HCT116 (cell line): ENCODE measurements around the gene HAP1. TPM values are rescaled to one million over a fixed set of nuclear protein-coding genes. Genes with fewer than 3 reads are reported as not detected.

Source experiments
- ATAC-seq: fragments of 200-7000 bp; cut with Tn5 transposase; 2 replicates; pipeline ENCODE4 v1.9.1; 2020; ENCODE audit warnings: mild to moderate bottlenecking, moderate library complexity
- BruUV-seq: library from RNA; stranded (reverse); fragments of 400-500 nt; replicated peaks from 2 replicates; lab custom pipeline; 2021; lab: Mats Ljungman, UMichigan
- CTCF ChIA-PET: fragments of 300-600 bp; sonication (Branson Sonifier 250); formaldehyde crosslinking; loops from one replicate; lab custom pipeline; 2021; ENCODE audit warnings: antibody characterized with exemption; lab: Charles Lee
- POLR2A ChIA-PET: fragments of 300-600, 350-600 bp; sonication (Branson Sonifier 250); formaldehyde crosslinking; loops from one replicate; lab custom pipeline; 2021; ENCODE audit warnings: antibody characterized with exemption; lab: Charles Lee
- RAD21 ChIA-PET, 2 experiments: fragments of 300-600 bp; sonication (Branson Sonifier 250); formaldehyde crosslinking; loops; one replicate each; lab custom pipeline; 2023; ENCODE audit warnings: low total read pairs in 2 of 2; ENCODE audit not compliant: uncharacterized antibody in 2 of 2, unreplicated experiment in 2 of 2, low non-redundant PET in 1 of 2; lab: Charles Lee
- DNase-seq: peaks from one replicate; pipeline ENCODE4 v3.0.0-alpha.2; 2010; ENCODE audit warnings: low read depth, low spot score
- H2AFZ ChIP-seq: fragments of 200-600 bp; shearing (Covaris generic), sonication (generic); 2 replicates; pipeline ENCODE4 v1.6.1; 2017; ENCODE audit warnings: low read depth, mixed run types, mixed read lengths, antibody characterized with exemption, low read length; ENCODE audit not compliant: poor library complexity, severe bottlenecking
- H3K27ac ChIP-seq: 2 replicates; pipeline ENCODE4 v1.5.1; 2012; ENCODE audit warnings: low read depth, low read length
- H3K27me3 ChIP-seq: fragments of 200-600 bp; sonication (generic); 2 replicates; pipeline ENCODE4 v1.6.1; 2016; ENCODE audit warnings: mixed run types, low read length, mixed read lengths; ENCODE audit not compliant: insufficient read depth
- H3K36me3 ChIP-seq, 2 experiments: fragments of 200-500 bp in 1 of 2; fragments of 200-600 bp in 1 of 2; sonication (Bioruptor generic) in 1 of 2; sonication (generic) in 1 of 2; 2 replicates each; pipeline versions ENCODE4 v1.5.1 to v1.6.1; 2014 to 2016; ENCODE audit warnings: low read length in 2 of 2, inconsistent platforms in 1 of 2, mixed read lengths in 1 of 2, mixed run types in 1 of 2; ENCODE audit not compliant: insufficient read depth in 2 of 2, control insufficient read depth in 1 of 2
- H3K4me1 ChIP-seq, 2 experiments: fragments of 200-600 bp in 1 of 2; sonication (generic) in 1 of 2; 2 replicates each; pipeline versions ENCODE4 v1.5.1 to v1.6.1; 2012 to 2017; ENCODE audit warnings: low read length in 2 of 2, inconsistent platforms in 1 of 2, mild to moderate bottlenecking in 1 of 2, mixed read lengths in 1 of 2, mixed run types in 1 of 2, moderate library complexity in 1 of 2; ENCODE audit not compliant: insufficient read depth in 2 of 2, control insufficient read depth in 1 of 2
- H3K4me2 ChIP-seq: fragments of 200-600 bp; sonication (generic); 2 replicates; pipeline ENCODE4 v1.6.1; 2017; ENCODE audit warnings: mixed run types, low read length, mixed read lengths
- H3K4me3 ChIP-seq, 2 experiments: fragments of 200-600 bp in 1 of 2; sonication (generic) in 1 of 2; replicated peaks in 1 of 2; 2 replicates each; pipeline ENCODE4 v1.5.1; 2011 to 2016; ENCODE audit warnings: low read length in 2 of 2, control low read depth in 1 of 2, low read depth in 1 of 2, mild to moderate bottlenecking in 1 of 2, mixed read lengths in 1 of 2, mixed run types in 1 of 2
- H3K79me2 ChIP-seq: fragments of 200-600 bp; sonication (generic); 2 replicates; pipeline ENCODE4 v1.6.1; 2017; ENCODE audit warnings: mild to moderate bottlenecking, mixed run types, low read length, moderate library complexity, mixed read lengths; ENCODE audit not compliant: insufficient read depth
- H3K9ac ChIP-seq: fragments of 200-600 bp; sonication (generic); 2 replicates; pipeline ENCODE4 v1.6.1; 2016; ENCODE audit warnings: low read length, mixed read lengths
- H3K9me2 ChIP-seq: fragments of 200-600 bp; sonication (generic), shearing (Covaris generic); 2 replicates; pipeline ENCODE4 v1.6.1; 2017; ENCODE audit warnings: mixed run types, mild to moderate bottlenecking, moderate library complexity; ENCODE audit not compliant: insufficient read depth
- H3K9me3 ChIP-seq, 2 experiments: fragments of 200-500 bp in 1 of 2; fragments of 200-600 bp in 1 of 2; sonication (Bioruptor generic) in 1 of 2; sonication (generic) in 1 of 2; 2 replicates each; pipeline ENCODE4 v1.6.1; 2014 to 2017; ENCODE audit warnings: low read length in 2 of 2, mixed read lengths in 2 of 2, inconsistent platforms in 1 of 2, low read depth in 1 of 2, mild to moderate bottlenecking in 1 of 2, mixed run types in 1 of 2, moderate library complexity in 1 of 2; ENCODE audit not compliant: control insufficient read depth in 1 of 2, insufficient read depth in 1 of 2
- H4K20me1 ChIP-seq: fragments of 200-600 bp; sonication (generic), shearing (Covaris generic); 2 replicates; pipeline ENCODE4 v1.6.1; 2017; ENCODE audit warnings: mixed run types, mild to moderate bottlenecking, moderate library complexity; ENCODE audit not compliant: insufficient read depth
- FOSL1 ChIP-seq: IDR thresholded peaks from 2 replicates; pipeline ENCODE4 v1.6.1; 2012; ENCODE audit warnings: low read depth
- POLR2A ChIP-seq: IDR thresholded peaks from 2 replicates; pipeline ENCODE4 v1.7.0; 2011; ENCODE audit warnings: borderline replicate concordance; ENCODE audit not compliant: insufficient read depth, insufficient read length; ENCODE audit errors: extremely low read depth
- POLR2AphosphoS5 ChIP-seq: IDR thresholded peaks from 2 replicates; pipeline ENCODE4 v1.6.1; 2011; ENCODE audit warnings: mild to moderate bottlenecking, low read depth, low read length, moderate library complexity
- RAD21 ChIP-seq: IDR thresholded peaks from 2 replicates; pipeline ENCODE4 v1.6.1; 2012; ENCODE audit warnings: low read depth, mild to moderate bottlenecking
- REST ChIP-seq: IDR thresholded peaks from 2 replicates; pipeline ENCODE4 v1.6.1; 2012; ENCODE audit warnings: low read depth
- SP1 ChIP-seq: IDR thresholded peaks from 2 replicates; pipeline ENCODE4 v1.6.1; 2012; ENCODE audit warnings: low read depth
- intact Hi-C: fragments of 100-400 bp; cut with micrococcal nuclease; formaldehyde crosslinking; loops from 2 replicates; pipeline ENCODE4 v1.10.0; 2022
- total RNA-seq: library from RNA; stranded (reverse); gene quantifications from one replicate; pipeline ENCODE4 v1.2.1, GENCODE V29; 2021; ENCODE audit not compliant: unreplicated experiment

HAP1 gene
- total RNA-seq, 1 experiment from 2014 or later, result 3.4 TPM

- no peaks in the 10 kb centered on the region for H4K20me1 ChIP-seq
- H3K4me1 ChIP-seq, result peaks cover 68 to 74% of the 10 kb centered on the region in 2 experiments
- ChIA-PET RAD21 (interaction anchor here in 1 of 2 experiments (0.7 to 1.3 kb wide), 4 partner anchors 12 to 38 kb away, joined by 3 to 6 read pairs (median 4); partner anchors contain the start of gene P3H4), CTCF (interaction anchor here (1.3 to 3.6 kb wide), 2 partner anchors 12 to 27 kb away, joined by 6 to 28 read pairs; partner anchors contain the start of gene JUP), POLR2A (interaction anchor here (0.6 to 2.8 kb wide), 8 partner anchors 10 to 243 kb away, joined by 3 to 29 read pairs (median 4); partner anchors contain the start of genes DNAJC7 and JUP)
- intact Hi-C loops, result loop anchor here (2.0 kb wide), 2 partner anchors 13 to 27 kb away; partner anchors contain the start of gene JUP
- no TSS peak for BruUV-seq
- H3K9me3 ChIP-seq, result no peaks in the 10 kb centered on the region
- H3K4me3 ChIP-seq, result peak overlapping the region in 1 of 2 experiments; percentile 47; a peak in 2 of 4 replicates
- H2AFZ ChIP-seq, result no peak overlapping the region
- TF ChIP-seq FOSL1 (no peak), SP1 (no peak), REST (no peak), POLR2A (no peak), POLR2AphosphoS5 (no peak), RAD21 (no peak)
- H3K36me3 ChIP-seq, result peaks cover 16 to 19% of the 10 kb centered on the region in 2 experiments; a peak in 3 of 4 replicates
- H3K4me2 ChIP-seq, result peak overlapping the region; percentile 86
- peak overlapping the region; percentile 73 for H3K27ac ChIP-seq
- H3K9me2 ChIP-seq, result no peaks in the 10 kb centered on the region
- DNase-seq (no peak), ATAC-seq (no peak)
- H3K27me3 ChIP-seq, result no peaks in the 10 kb centered on the region
- H3K9ac ChIP-seq, result peak overlapping the region; percentile 68
- peaks cover 62% of the 10 kb centered on the region for H3K79me2 ChIP-seq
These were observed 39.3 kb upstream of the HAP1 start for GRCh38 chr17:41773731-41774193.
